Amniotic epithelial cell (primary cell): ENCODE results near the gene FAM53B.

Experiments used
- DNase-seq: peaks from one replicate; pipeline ENCODE4 v3.0.0-alpha.2; 2010; ENCODE audit warnings: low read depth

Gene FAM53B

DNA sequence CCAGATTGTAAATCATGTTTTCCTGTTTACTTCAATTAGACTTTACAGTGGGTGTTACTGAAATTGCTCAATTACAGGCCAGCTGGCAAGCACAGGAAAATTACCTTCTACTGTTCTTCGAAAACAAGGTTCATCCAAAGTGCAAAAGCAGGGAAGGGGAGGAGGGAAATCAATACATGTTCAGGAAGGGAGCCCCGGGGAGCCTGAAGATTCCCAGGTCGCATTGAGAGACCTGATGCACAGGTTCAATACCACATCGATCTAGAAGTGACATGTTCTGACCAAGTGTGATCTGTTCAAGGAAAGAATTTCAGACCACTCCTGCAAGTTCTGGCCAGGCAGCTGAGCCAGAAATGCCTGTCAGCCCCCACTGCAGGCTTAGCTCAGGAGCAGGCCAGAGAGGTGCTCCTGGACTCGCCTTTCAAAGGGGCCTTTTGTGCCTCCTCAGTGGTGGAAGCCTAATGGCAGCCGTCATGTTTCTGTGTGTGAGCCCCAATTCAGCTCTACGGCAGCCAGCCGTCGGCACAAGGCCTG lies 35.9 kb downstream of the FAM53B start:
- DNase-seq = peak; percentile 76

GRCh38 chr10:124707551-124707950 lies 36.6 kb downstream of the FAM53B start:
- DNase-seq = peak; percentile 40

DNA sequence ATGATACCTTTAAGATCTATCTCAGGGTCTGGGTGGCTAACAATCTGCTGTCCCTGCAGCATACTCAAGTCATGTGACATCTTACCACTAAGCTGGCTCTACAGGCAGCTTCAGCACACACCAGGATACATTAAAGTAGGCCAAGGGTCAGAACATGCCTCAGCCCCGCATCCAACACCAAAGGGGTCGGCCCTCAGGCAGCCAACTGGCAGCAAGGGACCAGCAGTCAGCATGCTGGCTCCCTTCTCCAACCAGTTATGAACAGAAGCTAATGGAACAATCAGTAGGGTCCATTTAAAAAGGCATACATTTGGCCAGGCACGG lies 37.1 kb downstream of the FAM53B start:
- DNase-seq = no peak

DNA sequence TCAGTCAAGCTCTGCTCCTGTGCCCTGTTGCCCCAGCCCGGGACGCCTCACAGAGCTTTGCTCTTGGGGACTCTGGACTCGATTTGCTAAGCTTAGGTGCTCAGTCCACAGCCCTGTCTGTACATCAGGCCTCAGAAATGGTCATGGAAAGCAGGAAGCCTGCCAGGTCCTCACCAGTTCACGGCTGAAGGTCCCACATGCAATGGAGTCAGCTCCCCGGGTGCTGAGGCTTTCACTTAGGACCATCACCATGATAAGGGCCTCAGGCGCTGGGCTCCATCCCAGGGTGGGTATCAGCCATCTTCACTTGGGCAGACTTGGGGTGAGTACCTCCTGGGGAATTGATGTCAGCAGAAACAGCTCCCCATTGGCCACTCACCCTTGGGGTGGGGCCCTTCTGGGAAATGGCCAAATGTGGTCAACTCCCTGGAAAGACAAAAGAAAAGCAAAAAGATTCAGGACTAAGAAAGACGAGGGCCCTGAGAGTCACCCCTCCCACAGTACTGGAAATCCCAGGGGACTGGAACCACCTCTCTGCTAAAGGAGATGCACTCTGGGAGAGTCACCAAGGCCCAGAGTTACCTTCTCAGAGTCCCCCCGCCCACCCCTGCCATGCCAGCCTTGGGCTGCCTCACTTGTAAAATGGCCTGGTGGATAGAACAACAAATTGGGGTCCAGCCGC lies 37.6 kb downstream of the FAM53B start:
- DNase-seq = no peak

DNA sequence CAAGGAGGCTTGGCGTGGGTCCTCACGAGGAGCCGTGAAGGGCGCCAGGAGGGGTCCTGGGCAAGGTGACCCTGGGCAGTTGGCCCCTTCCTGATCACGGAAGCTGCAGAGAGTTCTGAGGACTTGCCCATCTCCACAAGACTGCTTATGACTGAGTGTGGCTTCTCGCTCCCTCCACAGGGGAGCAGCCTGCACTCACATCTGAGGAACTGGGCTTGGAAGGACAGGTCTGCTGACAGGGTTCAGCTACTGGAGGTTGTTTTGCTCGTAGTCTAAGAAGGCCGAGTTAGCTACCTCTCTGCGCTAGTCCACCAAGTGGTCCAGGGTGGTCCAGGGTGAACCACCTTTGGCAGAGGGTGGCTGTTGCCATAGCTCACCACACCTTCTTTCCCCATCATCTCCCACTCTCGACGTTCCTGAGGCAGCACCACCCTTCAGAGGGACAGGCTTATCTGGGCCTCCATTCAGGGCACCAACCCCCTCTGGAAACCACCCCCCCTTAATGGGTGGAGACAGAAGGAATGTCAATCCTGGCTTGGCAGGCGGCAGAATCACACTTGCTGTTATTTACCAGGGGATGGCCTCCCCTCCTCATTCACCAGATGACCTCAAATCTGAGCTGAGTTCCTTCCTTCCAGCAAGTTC lies 38.2 kb downstream of the FAM53B start:
- DNase-seq = peak; percentile 40

DNA sequence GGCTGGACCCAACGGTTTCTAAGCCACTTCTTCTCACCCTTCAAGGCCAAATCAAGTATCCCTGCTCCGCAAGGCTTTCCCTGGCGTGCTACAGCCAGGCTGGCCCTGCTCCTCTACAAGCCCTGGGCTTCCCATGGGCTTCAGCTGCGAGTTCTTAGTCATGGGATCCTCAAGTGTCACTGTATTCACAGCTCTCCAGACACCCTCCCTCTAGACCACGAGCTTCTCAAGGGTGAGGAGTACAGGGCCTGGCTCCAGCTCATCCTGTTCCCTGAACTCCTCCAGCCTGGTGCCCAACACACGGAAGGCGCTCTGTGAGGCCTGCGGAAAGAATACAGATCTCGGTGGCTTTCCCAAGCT lies 38.8 kb downstream of the FAM53B start:
- peak; percentile 47 for DNase-seq

- DNase-seq = no peak
Measured at GRCh38 chr10:124704428-124705380, 39.5 kb downstream of the FAM53B start.

GRCh38 chr10:124703778-124704427 lies 40.3 kb downstream of the FAM53B start:
- peak; percentile 62 for DNase-seq

DNA sequence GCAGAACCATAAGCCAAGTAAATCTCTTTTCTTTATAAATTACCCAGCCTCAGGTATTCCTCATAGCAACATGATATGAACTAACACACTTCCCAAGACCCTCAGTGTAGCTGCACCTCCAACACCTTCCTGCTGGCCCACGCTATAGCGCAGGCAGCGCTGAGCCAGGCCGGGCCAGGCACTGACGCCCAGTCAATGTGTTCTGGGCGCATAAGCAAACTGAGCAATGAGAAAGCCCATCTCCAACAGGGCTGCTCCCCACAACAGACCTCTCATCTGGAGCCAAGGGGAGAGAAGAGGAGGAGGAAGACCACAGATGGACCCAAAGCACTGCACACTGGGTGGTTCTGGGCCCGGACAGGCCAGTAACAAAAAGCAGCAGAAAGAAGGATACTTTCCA lies 40.8 kb downstream of the FAM53B start:
- DNase-seq = no peak

GRCh38 chr10:124701881-124702656 lies 42.1 kb downstream of the FAM53B start:
- DNase-seq = peak; percentile 96

DNA sequence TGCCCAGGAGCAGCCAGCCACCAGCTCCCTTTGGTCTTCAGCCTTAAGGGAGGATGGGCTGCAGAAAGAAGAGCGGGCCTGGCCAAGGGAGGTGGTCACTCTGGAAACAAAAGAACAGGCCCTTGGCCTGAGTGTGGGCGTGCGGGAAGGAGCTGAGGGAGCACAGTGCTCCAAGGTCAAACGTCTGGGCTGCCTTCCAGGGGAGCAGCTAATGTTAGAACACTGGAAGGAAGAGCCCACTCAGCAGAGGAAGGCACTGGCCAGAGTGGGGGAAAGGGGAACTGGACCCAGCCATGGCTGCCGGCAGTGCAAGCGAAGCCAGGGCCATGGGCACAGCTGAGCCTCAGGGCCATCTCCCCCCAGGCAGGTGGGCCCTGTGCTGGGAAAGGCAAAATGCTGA lies 42.7 kb downstream of the FAM53B start:
- DNase-seq = peak; percentile 95

DNA sequence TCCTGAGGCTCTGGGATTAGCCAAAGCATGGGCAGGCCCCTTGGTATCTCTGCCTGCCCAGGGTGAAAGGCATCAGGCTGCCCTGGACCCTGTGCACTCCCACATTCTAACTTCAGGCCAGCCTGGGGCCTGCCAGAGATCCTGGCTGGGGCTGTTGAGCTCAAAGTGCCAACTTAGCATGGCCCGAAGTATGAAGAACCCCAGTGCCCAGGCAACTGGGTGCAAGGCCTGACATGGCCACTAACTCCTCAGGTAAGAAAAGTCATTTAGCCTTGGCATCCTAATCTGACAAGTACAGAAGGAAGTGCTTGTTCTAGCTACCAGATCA lies 43.2 kb downstream of the FAM53B start:
- DNase-seq = no peak

DNA sequence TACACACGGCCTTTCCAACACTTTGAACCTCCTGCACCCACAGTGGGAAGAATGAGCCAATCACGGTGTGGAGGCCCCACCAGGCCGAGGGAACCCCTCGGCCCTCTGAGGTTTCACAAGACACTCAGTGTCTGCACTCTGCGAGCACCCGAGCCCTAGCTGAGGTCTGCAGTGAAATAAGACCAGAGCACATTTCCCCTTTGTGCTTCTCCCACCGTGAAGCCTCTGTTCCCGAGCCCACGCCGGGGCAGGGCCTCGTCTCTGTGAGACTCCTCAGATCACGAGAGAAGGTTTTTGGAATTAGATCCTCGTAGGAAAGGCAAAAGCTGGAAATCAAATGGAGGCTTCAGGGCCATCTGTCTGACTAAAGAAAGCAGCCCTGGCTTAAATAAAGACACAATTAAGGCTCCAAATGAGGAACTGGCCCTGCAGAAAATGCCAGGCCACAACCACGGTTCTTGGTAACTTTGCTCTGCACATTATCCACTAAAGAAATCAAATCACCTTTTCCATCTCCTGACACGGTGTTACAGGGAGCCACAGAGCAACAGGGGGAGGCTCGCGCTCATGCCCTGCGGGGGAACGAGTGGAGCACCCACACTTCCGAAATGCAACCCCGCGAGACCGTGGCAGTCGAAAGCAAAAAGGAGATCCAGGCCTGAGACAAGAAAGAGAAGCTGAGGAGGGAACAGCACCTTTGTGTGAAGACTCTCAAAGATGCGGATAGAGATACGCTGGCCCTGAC lies 43.7 kb downstream of the FAM53B start:
- no peak for DNase-seq

- DNase-seq = no peak
Measured at GRCh38 chr10:124699471-124700292, 44.5 kb downstream of the FAM53B start.

GRCh38 chr10:124698545-124699469 lies 45.4 kb downstream of the FAM53B start:
- no peak for DNase-seq

DNA sequence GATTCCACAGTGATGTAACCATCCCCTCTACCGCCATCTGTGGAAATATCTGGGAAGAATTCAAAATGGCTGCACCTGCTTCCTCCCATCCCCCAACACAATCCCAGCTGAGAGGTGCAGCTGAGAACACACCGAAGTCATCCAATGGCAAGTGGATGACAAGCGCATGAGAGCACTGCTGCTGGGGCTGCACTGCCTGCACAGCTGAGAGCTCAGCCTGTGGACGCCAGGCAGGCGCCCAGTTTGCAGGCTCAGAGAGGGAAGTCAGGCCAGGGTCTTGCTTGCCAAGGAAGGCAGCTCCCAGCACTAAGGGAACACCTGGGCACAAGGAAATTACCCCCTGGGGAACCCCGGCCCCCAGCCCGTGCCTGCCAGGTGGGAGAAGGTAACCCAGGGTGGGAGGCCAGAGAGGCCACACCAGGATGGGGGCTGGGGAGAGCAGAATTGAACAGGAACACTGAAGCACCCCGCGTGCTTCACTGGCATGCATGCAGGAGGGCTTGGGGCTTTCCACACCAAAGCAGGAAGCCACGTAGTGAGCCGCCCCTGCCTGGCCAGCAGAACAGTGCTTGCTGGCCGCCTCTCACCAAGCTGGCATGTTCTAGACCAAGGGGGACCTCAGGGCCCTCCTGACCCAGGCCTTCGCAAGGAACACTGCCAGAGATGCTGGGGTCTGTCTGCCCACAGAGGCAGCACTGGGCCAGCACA lies 46.2 kb downstream of the FAM53B start:
- peak; percentile 54 for DNase-seq

DNA sequence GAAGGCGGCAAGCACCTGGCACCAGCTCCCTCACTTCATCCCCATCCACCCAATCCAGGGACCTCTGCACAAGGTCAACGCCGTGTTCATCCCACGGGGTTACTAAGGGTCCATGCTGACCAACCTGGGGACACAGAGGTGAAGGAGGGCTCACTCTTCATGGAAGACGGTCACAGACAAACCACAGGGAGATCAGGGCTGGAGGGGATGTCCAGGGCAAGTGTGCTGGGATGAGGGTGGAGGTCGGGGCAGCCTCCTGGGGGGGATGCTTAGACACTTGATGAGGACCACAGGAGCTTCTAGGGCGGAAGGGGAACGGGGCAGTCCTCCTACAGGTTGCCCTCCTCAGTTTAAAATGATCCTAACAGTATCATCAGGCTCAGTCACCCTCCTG lies 46.7 kb downstream of the FAM53B start:
- no peak for DNase-seq
